ENCODE data around the gene SLC6A19.
"Not testable (repeated sequence)": the region's sequence is repeated elsewhere in the genome, so short reads cannot be mapped to it uniquely, and the experiment has no call there.

Gene SLC6A19

GRCh38 chr5:1223278-1223670, 21.9 kb downstream of the SLC6A19 start:
- DNase-seq (ENCODE audit: low spot score), result no peak

GRCh38 chr5:1224631-1225030, 23.2 kb downstream of the SLC6A19 start:
- no peak for DNase-seq (ENCODE audit: low spot score)

DNA sequence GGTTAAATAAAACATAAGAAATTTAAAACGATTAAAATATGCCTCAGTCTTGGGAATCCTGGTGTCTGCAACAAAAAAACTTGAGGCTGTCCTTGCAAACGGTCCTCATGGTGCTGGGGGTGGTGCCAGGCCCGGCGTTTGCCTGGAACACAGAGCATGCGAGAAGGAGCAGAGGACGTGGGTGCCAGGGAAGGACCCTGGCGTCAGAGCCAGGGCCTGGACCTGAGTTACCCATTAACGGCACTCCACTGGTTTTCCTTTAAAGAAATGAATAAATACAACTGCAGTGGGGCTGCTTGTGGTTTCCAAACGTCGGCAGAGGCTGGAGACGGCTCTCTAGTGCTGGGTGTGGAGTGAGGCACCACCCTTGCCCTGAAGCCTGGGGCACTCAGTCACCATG, 23.7 kb downstream of the SLC6A19 start, which contains the start of gene SLC6A18:
Gene SLC6A18, plus strand, starts transcription at position 301 of the 400 bp plus-strand sequence. Its CDS starts 97 bp downstream, at position 398.
- no peak for DNase-seq (ENCODE audit: low spot score)

GRCh38 chr5:1226231-1226630, 24.8 kb downstream of the SLC6A19 start:
- DNase-seq (ENCODE audit: low spot score), result no peak

DNA sequence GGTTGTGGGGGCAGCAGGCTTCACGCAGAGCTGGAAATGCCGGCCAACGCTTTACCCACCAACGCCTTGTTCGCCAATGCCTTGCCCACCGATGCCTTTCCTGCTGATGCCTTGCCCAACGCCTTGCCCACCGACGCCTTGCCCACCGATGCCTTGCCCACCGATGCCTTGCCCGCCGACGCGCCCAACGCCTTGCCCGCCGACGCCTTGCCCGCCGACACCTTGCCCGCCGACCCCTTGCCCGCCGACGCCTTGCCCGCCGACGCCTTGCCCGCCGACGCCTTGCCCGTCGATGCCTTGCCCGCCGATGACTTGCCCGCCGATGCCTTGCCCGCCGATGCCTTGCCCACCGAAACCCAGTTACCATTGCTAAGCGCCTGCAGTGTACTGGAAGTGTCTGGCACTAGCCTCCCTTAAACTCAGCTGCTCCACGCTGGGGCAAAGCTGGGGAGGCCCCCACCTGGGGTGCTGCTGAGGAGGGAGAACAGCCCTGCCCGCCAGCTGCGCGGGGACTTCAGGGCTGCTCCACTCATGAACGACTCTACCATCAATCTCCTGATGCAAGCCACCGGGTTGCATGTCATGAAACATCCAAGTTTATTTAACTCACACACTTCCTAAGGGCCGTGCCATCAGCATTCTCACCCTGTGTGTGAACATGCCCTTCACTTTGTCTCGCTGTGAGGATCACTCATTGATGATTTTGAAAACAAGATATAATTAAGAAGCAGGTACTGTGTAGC, 25.6 kb downstream of the SLC6A19 start:
- no peak for DNase-seq (ENCODE audit: low spot score)

- no peak for DNase-seq (ENCODE audit: low spot score)
Measured at GRCh38 chr5:1227667-1228066, 26.3 kb downstream of the SLC6A19 start.

GRCh38 chr5:1228120-1228519, 26.7 kb downstream of the SLC6A19 start:
- no peak for DNase-seq (ENCODE audit: low spot score)

DNA sequence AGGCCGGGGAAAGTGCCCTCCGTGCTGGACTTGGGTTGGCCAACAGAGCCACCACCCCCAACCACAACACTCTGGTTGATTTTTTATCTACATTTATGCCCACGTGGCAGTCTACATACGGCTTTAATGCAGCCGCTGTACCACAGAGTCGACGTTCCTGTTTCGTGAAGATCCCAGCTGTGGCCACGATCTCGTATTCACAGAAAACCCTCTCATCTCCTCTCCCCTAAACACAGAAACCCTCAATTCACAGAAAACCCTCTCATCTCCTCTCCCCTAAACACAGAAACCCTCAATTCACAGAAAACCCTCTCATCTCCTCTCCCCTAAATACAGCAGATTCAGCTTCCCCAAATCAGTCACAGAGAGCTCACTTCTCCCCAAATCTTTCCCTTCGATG, 27.6 kb downstream of the SLC6A19 start:
- DNase-seq (ENCODE audit: low spot score), result not testable (repeated sequence)

DNA sequence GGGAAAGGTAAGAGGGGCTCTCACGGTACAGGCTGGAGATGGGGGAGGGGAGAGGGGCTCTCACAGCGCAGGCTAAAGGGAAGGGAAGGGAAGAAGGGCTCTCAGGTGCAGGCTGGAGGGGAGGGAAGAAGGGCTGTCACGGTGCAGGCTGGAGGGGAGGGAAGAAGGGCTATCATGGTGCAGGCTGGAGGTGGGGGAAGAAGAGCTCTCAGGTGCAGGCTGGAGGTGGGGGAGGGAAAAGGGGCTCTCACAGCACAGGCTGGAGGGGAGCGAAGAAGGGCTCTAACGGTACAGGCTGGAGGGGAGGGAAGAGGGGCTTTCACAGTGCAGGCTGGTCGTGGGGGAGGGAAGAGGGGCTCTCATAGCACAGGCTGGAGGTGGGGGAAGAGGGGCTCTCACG, 28.4 kb downstream of the SLC6A19 start:
- no peak for DNase-seq (ENCODE audit: low spot score)

GRCh38 chr5:1230551-1230950, 29.2 kb downstream of the SLC6A19 start:
- DNase-seq (ENCODE audit: low spot score), result no peak

GRCh38 chr5:1231354-1231905, 30.0 kb downstream of the SLC6A19 start:
- no peak for DNase-seq (ENCODE audit: low spot score)

GRCh38 chr5:1232780-1233179, 31.4 kb downstream of the SLC6A19 start:
- no peak for DNase-seq (ENCODE audit: low spot score)

GRCh38 chr5:1235379-1235778, 34.0 kb downstream of the SLC6A19 start:
- no peak for DNase-seq (ENCODE audit: low spot score)

DNA sequence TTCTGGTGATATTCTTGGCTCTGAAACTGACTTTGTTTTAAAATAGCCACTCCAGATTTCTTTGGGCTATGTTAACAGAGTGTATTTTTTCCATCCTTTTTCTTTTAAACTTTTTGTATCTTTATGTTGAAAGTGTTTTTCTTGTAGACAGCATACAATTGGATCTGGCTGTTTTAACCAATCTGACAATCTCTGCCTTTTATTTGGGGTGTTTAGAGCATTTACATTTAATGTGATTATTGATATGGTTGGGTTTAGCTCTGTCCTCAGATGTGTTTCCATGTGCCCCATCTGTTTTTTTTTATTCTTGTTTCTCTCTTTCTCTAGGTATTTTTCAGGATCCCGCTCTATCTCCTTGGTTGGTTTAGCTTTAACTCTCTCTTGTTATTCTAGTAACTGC, 34.4 kb downstream of the SLC6A19 start:
- no peak for DNase-seq (ENCODE audit: low spot score)

- no peak for DNase-seq (ENCODE audit: low spot score)
Measured at GRCh38 chr5:1239505-1240251, 38.3 kb downstream of the SLC6A19 start.

DNA sequence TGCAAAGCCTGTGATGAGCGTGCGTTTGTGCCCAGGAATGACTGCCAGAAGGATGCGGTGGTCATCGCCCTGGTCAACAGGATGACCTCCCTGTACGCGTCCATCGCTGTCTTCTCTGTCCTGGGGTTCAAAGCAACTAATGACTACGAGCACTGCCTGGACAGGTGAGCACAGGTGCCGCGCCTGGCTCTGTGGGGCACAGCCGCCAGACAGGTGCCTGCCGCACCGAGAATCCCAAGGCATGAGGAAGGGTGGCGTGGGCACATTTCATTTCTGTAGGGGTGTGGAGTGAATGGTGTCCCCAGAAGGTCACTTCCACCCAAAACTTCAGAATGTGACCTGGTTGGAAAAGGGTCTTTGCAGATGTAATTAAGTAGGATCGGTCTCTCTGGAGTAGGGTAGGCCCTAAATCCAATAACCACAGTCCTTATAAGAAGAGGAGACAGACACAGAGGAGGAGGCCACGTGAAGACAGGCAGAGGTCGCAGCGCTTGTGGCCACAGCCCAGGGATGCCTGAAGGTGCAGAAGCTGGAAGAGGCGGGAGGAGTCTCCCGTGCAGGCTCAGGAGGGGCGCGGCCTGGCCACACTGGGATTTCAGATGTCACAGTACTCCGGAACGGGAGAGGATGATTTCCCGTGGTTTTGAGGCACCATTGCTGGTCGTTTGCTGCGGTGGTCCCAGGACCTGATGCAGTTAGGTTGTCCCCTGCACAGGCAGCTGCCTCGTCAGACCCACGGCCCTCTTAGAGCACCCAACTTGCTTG, 39.3 kb downstream of the SLC6A19 start:
- DNase-seq (ENCODE audit: low spot score), result no peak

GRCh38 chr5:1241509-1242080, 40.2 kb downstream of the SLC6A19 start:
- no peak for DNase-seq (ENCODE audit: low spot score)

DNA sequence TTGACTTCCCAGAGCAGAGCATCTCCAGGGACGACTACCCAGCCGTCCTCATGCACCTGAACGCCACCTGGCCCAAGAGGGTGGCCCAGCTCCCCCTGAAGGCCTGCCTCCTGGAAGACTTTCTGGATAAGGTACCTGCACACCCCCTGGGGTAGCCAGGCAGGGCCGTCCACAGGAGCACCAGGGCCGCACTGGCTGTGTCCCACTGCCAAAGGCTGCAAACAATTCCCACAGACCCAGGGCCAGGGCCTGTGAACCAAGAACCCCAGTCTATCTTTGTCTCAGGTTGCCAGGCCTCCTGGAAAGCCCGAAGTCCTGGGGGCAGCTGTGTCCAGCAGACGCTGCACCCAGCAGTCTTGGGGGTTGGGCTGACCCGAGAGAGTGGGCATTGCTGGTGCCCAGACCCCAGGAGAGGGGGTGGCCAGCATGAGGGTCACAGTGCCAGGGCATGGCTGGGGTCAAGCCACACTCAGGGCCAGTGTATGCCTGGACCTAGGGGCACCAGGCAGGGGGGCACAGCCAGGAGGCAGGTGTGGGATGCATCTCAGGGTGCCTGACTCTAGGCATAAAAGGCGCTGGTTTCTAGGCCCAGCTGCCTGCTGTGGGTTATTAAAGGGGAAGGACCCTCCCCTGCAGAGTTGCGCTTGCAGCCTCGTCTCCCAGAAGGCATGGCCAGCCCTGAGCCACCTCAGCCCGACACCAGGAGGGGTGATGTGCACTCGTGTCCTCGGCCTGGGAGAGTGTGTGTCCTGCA, 41.5 kb downstream of the SLC6A19 start:
- no peak for DNase-seq (ENCODE audit: low spot score)

- DNase-seq (ENCODE audit: low spot score), result no peak
Measured at GRCh38 chr5:1243487-1244130, 42.2 kb downstream of the SLC6A19 start.

DNA sequence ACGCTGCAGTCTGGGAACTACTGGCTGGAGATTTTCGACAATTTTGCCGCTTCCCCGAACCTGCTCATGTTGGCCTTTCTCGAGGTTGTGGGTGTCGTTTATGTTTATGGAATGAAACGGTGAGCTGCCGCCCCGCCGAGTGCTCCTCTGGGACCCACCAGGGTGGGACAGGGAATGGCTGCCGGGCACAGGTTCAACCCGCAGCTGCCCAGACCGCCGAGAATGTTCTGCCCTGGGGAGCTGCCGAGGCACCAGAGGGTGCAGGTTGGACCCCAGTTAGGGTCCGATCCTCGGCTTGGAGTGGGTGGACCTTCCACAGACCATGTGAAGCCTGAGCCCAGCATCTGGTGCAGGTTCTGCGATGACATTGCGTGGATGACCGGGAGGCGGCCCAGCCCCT, 42.9 kb downstream of the SLC6A19 start:
- DNase-seq (ENCODE audit: low spot score), result no peak

DNA sequence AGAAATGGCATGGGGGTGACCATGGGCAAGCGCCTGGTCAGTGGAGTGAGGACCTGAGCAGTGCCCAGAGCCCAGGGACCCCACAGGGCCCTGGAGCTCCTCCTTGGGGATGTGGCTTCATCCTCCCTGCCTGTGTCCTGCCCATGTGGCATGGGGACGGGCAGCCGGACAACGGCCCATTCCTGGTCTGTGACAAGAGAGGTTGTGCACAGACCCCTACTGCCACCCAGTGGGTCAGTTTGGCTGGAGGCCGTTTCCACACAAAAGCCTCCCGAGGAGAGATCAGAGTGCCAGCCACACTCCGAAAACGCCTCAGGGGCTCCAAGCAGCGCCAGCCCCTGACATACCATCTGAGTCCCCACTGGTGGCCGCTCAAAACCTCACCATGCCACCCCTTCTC, 43.6 kb downstream of the SLC6A19 start:
- no peak for DNase-seq (ENCODE audit: low spot score)
